GM21390 (cell line): ENCODE data around the gene DTX2.
"Not testable (repeated sequence)": the region's sequence is repeated elsewhere in the genome, so short reads cannot be mapped to it uniquely, and the experiment has no call there.

ENCODE experiments used
- ATAC-seq: cut with Tn5 transposase; IDR thresholded peaks from one replicate; pipeline ENCODE4 v1.9.1; 2021; ENCODE audit not compliant: unreplicated experiment

Gene DTX2

DNA sequence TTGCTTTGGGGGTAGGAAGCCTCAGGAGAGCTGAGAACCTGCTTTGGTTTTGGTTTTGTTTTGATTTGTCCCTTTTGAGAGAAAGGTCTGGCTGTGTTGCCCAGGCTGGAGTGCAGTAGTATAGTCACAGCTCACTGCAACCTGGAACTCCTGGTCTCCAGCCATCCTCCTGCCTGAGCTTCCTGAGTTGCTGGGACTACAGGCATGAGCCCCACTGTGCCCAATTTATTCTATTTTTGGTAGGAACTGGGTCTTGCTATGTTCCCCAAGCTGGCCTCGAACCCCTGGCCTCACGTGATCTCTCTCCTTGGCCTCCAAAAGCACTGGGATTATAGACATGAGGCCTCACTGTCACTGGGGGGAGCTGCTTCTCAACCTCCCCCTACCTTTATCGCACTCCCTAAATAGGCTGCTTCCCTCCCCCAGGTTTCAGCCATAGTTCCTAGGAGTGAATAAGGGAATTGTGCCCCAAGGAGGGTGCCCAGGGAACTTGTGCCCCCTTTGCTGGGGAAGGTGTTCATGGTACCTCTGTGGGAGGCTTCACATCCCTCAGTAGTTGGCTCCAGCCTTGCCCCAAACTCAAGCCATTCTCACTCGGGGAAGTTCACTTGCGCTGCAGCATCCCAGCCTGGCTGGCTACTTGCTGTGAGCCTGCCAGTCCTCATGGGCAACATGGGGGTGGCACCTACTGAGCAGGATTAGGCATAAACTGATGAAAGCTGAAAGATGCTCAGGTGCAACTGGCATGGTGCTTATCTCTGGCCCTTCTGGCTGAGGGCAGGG, 18.7 kb upstream of the DTX2 start:
- not testable (repeated sequence) for ATAC-seq

DNA sequence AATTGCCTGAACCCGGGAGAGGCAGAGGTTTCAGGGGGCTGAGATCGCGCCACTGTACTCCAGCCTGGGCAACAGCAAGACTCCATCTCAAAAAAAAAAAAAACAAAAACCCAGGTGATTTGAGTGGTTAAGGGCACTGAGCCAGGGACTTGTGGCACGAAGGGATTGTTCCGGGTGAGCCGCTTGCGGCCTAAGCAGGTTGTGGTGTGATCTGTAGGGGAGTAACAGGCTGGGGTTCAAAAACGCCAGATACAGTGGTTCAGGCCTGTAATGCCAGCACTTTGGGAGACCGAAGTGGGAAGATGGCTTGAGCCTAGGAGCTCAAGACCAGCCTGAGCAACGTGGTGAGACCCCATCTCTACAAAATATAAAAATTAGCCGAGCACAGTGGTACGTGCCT, 17.7 kb upstream of the DTX2 start:
- not testable (repeated sequence) for ATAC-seq

DNA sequence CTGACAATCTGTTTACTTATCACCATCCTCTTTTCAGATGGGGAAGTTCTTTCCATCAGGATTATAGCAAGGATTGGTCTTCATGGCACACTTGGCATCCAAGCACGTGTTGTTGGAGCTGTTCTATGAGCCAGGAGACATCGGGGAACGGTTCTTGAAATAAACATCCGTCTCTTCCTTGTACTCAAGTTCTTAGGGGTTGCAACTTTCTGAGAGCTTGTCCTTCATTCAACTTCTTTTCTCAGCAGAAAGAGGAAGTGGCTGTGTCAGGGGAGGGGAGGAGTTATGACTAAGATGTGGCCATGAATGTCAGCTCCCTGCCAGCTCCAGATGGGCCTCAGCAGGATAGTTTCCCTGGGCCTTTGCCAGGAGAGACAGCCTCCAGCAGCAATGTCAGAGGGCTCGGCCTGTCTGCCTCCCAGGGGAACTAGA, 15.9 kb upstream of the DTX2 start:
- peak; percentile 84 for ATAC-seq

- not testable (repeated sequence) for ATAC-seq
These were observed 4.5 kb upstream of the DTX2 start for GRCh38 chr7:76457017-76457416.

- ATAC-seq: not testable (repeated sequence)
These were observed 3.0 kb upstream of the DTX2 start for GRCh38 chr7:76458504-76458903.

DNA sequence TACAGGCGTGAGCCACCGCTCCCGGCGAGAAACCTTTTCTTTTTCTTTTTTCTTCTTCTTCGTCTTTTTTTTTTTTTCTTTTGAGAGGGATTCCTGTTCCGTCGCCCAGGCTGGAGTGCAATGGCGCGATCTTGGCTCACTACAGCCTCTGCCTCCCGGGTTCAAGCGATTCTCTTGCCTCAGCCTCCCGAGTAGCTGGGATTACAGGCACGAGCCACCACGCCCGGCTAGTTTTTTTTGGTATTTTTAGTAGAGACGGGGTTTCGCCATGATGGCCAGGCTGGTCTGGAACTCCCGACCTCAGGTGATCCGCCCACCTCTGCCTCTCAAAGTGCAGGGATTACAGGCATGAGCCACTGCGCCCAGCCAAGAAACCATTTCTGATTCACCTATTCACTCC, 742 bp upstream of the DTX2 start:
- not testable (repeated sequence) for ATAC-seq

DNA sequence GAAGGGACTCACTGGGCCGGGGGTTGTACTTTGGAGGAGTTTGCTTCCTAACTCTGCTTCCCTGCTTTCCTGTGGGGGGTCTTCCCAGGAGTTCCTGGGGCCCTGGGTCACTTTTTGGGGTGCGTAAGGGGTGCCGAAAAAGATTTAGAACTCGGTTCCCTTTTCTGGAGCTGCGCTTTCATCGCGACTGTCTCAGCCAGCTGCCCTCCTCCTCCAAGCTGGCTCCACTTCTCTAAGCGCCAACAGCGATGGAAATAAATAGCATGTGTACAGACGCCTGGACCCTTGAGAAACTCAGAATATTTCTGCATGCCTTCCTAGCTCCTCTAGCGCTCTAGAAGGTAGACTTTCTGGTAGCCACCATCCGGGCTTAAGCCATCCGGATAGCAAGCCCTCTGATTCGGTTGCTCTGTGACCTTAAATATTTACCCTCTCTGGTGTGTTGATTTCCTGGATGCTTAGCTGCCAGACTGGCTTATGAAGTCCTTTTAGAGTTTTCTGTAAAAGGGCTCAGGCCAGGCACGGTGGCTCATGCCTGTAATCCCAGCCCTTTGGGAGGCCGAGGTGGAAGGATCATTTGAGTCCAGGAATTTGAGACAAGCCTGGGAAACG, 868 bp downstream of the DTX2 start:
- ATAC-seq: not testable (repeated sequence)

GRCh38 chr7:76464959-76465358, 3.5 kb downstream of the DTX2 start:
- ATAC-seq: not testable (repeated sequence)

- ATAC-seq: not testable (repeated sequence)
These were observed 4.4 kb downstream of the DTX2 start for GRCh38 chr7:76465950-76466349.

DNA sequence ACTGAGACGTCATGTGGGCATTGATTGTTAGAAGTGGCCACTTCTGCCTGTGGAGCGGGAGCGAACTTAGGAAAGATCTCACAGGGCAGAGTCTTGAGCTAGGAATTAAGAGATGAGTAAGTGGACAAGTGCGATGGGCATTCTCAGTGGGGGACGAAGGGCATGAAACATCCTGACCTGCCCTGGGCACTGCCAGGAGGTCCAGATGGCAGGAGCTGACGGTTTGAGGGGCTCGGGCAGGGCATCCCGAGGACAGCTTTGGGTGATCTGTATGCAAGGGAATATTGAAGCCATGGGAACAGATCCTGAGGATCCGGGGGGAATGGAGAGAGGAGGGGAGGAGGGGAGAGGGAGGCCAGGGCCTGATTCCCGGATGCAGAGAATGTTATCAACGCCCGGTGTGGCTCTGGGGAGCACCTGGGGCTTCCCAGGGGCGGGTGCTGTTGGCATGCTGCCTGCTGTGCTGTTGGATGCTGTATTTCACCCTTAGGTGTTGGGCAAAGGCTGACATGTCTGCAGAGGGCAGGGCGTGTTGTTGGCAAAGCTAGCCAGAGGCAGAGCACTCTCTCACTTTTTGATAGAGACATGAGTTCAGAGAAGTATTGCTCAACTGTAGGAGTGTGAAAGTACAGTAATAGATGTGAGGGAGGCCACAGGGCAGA, 6.4 kb downstream of the DTX2 start:
- ATAC-seq: not testable (repeated sequence)

GRCh38 chr7:76471556-76472221, 10.2 kb downstream of the DTX2 start:
- not testable (repeated sequence) for ATAC-seq

GRCh38 chr7:76473097-76473496, 11.6 kb downstream of the DTX2 start:
- not testable (repeated sequence) for ATAC-seq

DNA sequence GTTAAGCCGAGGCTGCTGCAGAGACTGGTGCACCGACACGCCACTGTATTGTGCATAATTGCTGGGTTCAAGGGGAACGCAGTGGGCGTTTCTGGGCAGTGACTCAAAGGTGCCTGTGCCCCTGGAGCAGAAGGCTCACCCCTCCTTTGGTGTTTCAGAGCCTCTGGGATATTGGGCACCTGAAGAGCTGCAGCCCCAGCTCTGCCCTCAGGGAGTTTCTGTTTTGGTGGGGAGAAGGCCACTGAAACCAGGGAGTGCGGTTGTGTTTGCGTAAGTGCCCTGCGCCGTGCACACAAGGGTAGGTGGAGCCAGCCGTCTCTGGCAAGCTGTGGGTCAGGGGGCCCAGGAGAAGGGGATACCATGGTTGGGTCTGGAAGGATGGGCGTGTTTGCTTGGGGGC, 14.8 kb downstream of the DTX2 start:
- ATAC-seq: not testable (repeated sequence)

DNA sequence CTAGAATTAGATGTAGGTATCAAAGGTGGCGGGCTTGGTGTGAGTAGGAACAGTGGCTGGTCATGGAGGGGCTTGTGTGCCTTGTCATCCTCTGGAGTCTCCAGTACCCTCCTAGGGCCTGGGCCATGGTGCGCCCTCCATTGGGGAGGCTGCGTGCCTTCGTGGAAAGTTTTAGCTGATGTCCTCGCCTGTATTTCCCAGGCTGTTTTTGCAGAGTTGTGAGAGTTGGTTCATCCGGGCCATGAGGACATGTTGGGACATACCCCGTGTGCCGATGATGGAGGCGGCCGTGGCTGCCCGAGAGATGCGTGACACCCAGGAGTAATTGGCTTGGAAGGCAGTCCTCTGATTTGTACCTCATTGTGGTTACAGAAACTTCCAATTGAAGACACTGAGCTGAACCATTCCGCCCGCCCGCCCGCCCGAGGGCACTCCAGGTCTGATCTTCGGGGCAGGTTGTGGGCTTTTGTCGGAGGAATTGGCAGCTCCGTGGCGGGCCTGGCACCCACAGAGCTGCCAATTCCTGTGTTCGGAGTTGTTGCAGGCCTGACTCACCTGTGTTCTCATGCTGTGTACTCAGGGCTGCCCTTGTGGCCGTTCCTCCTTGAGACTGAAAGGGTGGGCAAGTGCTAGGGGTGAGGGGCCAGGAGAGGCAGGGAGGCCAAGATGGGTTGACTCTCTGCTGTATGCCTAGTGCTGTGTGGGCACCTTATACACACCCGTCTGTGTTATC, 15.4 kb downstream of the DTX2 start:
- ATAC-seq: not testable (repeated sequence)

DNA sequence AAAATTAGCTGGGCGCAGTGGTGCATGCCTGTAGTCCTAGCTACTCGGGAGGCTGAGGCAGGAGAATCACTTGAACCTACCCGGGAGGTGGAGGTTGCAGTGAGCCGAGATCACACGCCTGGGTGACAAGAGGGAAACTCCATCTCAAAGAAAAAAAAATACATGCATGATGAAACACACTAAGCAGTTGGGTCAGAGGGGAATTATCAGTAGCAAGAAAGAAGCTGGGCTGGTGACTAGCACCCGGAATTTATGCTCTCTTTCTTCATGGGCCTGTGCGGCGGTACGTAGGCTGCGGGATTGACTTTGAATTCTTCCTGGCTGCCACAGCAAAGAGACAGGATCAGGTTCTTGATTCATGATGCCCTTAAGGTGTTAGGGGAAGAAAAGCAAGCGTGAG, 18.1 kb downstream of the DTX2 start:
- not testable (repeated sequence) for ATAC-seq

DNA sequence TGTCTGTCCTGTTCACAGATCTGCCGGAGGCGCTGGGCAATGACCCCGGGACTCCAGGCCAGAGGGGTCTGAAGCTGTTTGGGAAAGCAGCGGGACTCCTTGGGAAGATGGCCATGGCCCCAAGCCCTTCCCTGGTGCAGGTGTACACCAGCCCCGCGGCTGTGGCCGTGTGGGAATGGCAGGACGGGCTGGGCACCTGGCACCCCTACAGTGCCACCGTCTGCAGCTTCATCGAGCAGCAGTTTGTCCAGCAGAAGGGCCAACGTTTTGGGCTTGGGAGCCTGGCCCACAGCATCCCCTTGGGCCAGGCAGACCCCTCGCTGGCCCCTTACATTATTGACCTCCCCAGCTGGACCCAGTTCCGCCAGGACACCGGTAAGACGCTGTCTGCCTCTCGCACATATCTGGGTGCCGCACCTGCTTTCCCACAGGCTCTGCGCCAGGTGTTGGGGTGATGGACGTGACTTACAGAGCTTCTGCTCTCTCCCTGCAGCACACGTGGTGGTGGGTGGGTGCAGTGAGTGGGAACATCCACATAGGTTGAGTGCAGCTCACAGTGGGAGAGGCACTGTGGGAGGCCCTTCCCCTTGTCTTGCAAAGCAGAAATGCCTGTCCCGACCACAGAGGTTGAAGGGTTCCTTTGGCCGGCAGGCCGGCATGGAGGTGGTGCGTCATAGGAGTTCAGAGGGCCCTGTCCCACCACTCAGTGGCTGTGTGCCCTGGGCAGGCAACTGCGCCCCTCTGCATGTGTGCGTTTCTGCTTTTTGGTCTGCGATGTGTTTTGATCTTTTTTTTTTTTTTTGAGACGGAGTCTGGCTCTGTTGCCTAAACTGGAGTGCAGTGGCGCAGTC, 19.1 kb downstream of the DTX2 start:
- ATAC-seq: not testable (repeated sequence)

GRCh38 chr7:76482660-76483059, 21.2 kb downstream of the DTX2 start:
- ATAC-seq: not testable (repeated sequence)

GRCh38 chr7:76483081-76483480, 21.6 kb downstream of the DTX2 start:
- not testable (repeated sequence) for ATAC-seq

DNA sequence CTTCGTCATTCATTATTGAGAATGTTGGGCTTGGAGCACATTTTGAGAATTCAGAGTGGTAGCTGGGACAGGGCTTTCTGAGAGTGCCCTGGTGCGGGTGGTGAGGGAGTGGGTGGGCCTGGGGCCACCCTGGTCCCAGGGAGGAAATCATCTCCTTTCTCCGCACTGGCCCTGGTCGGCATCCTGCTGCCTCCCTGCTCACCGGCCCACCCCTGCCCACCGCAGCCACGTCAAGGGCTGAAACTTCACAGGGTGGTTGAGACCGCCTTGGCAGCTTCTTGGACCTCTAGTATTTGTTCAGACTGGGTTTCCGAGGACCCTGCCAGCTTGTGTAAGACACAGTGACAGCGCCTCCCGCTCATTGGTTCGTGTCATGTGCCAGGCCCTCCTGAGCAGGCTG, 22.9 kb downstream of the DTX2 start:
- ATAC-seq: not testable (repeated sequence)
